Kidney epithelial cell (primary cell): Measurements from ENCODE around the gene UMOD. TPM values are rescaled to one million over a fixed set of nuclear protein-coding genes. Genes with fewer than 3 reads are reported as not detected.

Source experiments
- DNase-seq: peaks from one replicate; pipeline ENCODE4 v3.0.0-alpha.2; 2010; ENCODE audit warnings: low read depth
- H3K27me3 ChIP-seq: 2 replicates; pipeline ENCODE4 v1.6.0; 2011; ENCODE audit warnings: low read length; ENCODE audit not compliant: control insufficient read depth, insufficient read depth
- H3K36me3 ChIP-seq: 2 replicates; pipeline ENCODE4 v1.5.1; 2011; ENCODE audit warnings: low read length; ENCODE audit not compliant: control insufficient read depth, insufficient read depth
- H3K4me3 ChIP-seq: 2 replicates; pipeline ENCODE4 v1.5.1; 2011; ENCODE audit warnings: low read depth, mild to moderate bottlenecking, control low read depth, low read length
- CTCF ChIP-seq: IDR thresholded peaks from 2 replicates; pipeline ENCODE4 v1.5.1; 2011; ENCODE audit warnings: mild to moderate bottlenecking, moderate library complexity, low read length, control low read depth, inconsistent platforms; ENCODE audit not compliant: insufficient read depth, poor library complexity, severe bottlenecking
- total RNA-seq: library from RNA; depleted of rRNA; stranded (reverse); fragments of >200 nt; gene quantifications from 2 replicates; pipeline ENCODE4 v1.2.3, GENCODE V29; 2015

Gene UMOD
- total RNA-seq, 1 donor from 2014 or later = not detected

DNA sequence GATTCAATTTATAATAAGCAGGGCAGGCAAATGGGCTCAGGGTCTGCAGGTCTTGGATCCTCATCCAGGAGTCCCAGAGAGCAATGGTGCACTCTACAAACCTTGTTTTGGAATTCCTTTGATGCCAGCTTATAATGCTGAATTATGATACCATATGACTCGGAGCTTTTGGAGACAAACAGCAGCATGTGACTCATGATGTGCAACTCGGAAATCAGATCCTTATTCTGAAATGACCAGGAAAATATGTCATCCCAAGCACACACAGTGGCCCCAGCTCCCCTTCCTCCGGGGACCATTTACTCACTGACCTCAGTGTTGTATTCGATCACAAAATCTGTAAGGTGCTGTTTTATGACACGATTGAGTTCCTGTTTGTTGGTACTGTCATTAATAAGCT is 20.2 kb upstream of the UMOD start:
- Histone ChIP-seq H3K4me3 (no peak overlapping the region), H3K36me3 (no peaks in the 10 kb centered on the region), H3K27me3 (no peaks in the 10 kb centered on the region)
- no peak for DNase-seq
- no peak for TF ChIP-seq CTCF

DNA sequence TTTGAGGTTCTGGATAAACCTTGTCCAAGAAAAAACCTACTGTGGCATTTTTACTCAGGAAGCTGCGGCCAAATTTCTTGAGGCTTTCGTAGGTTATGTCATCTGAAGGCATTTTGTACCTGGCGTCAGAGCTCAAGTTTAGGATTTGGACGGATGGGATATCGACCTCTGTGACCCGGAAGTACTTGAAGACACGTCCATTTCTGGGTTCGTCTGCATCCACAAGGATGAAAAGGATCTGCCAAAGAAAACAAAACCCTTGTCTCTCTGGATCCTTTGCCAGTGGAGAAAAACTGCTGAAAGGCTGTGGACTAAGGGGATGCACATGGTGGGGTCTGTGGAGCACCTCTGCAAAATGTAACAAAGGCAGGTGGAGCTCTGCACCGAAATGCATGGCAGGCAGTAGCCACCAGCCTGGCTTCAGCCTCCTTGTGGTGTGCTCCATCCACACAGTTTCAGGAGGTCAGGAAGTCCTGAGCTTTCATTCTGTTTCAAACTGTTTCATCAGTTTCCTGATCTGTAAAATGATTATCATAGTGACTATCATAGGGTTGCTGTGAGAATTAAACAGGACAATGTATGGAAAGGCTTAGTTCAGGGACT is 17.0 kb upstream of the UMOD start:
- no peak for TF ChIP-seq CTCF
- Histone ChIP-seq H3K36me3 (no peaks in the 10 kb centered on the region), H3K27me3 (no peaks in the 10 kb centered on the region), H3K4me3 (no peak overlapping the region)
- no peak for DNase-seq

DNA sequence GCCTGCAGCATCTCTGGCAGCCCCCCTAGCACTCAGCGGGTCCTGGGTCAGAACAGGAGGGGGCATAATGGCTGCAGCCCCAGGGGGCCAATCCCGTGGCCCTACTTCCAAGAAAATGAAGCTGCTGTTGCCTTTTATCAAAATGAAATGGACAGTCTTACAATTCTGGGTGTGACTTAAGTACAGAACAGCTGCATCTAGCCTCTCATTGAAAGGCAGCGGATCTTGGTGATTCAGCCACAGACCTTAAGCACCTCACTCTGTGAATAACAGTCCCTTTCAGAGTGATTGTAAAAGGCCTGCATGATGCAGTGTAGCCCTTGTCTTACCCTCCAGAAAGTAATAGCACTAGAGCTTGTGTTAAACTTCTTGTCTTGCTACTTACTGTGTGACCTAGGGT is 11.5 kb upstream of the UMOD start:
- Histone ChIP-seq H3K27me3 (no peaks in the 10 kb centered on the region), H3K4me3 (no peak overlapping the region), H3K36me3 (no peaks in the 10 kb centered on the region)
- TF ChIP-seq CTCF = no peak
- no peak for DNase-seq

DNA sequence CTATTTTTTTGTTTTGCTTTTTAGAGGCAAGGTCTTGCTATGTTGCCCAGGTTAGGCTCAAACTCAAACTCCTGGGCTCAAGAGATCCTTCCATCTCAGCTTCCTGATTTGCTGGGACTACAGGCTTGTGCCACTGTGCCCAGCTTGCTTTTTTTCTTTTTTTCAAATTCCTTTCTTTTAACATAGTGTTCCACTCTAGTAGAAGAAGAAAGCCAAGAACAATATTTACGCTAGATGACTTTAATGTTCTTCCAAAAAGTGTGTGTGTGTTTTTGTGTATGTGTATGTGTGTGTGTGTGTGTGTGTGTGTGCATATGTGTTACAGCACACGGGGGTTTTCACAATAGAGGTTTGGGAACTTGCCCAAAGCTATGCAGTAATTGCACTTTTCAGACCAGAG is 10.7 kb upstream of the UMOD start:
- no peak for TF ChIP-seq CTCF
- no peaks in the 10 kb centered on the region for H3K36me3 ChIP-seq

GRCh38 chr16:20359997-20360396 is 7.5 kb upstream of the UMOD start:
- no peaks in the 10 kb centered on the region for H3K27me3 ChIP-seq
- DNase-seq = no peak
- no peaks in the 10 kb centered on the region for H3K36me3 ChIP-seq
- peak; percentile 14 for TF ChIP-seq CTCF
- no peak overlapping the region for H3K4me3 ChIP-seq

More for the DNA sequence above, 10.7 kb upstream of the UMOD start:
- H3K4me3 ChIP-seq = no peak overlapping the region
- H3K27me3 ChIP-seq = no peaks in the 10 kb centered on the region
- no peak for DNase-seq

GRCh38 chr16:20355114-20355782 is 2.7 kb upstream of the UMOD start:
- Histone ChIP-seq H3K36me3 (no peaks in the 10 kb centered on the region), H3K27me3 (peaks cover 3% of the 10 kb centered on the region), H3K4me3 (no peak overlapping the region)
- no peak for DNase-seq
- TF ChIP-seq CTCF = no peak
